HG03108 (cell line): ENCODE results near the gene DNAH2.

Experiments
- ATAC-seq: cut with Tn5 transposase; IDR thresholded peaks from one replicate; pipeline ENCODE4 v1.9.1; 2021; ENCODE audit warnings: moderate library complexity; ENCODE audit not compliant: unreplicated experiment

Gene DNAH2, protein sequence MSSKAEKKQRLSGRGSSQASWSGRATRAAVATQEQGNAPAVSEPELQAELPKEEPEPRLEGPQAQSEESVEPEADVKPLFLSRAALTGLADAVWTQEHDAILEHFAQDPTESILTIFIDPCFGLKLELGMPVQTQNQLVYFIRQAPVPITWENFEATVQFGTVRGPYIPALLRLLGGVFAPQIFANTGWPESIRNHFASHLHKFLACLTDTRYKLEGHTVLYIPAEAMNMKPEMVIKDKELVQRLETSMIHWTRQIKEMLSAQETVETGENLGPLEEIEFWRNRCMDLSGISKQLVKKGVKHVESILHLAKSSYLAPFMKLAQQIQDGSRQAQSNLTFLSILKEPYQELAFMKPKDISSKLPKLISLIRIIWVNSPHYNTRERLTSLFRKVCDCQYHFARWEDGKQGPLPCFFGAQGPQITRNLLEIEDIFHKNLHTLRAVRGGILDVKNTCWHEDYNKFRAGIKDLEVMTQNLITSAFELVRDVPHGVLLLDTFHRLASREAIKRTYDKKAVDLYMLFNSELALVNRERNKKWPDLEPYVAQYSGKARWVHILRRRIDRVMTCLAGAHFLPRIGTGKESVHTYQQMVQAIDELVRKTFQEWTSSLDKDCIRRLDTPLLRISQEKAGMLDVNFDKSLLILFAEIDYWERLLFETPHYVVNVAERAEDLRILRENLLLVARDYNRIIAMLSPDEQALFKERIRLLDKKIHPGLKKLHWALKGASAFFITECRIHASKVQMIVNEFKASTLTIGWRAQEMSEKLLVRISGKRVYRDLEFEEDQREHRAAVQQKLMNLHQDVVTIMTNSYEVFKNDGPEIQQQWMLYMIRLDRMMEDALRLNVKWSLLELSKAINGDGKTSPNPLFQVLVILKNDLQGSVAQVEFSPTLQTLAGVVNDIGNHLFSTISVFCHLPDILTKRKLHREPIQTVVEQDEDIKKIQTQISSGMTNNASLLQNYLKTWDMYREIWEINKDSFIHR (N-terminal part only)

DNA sequence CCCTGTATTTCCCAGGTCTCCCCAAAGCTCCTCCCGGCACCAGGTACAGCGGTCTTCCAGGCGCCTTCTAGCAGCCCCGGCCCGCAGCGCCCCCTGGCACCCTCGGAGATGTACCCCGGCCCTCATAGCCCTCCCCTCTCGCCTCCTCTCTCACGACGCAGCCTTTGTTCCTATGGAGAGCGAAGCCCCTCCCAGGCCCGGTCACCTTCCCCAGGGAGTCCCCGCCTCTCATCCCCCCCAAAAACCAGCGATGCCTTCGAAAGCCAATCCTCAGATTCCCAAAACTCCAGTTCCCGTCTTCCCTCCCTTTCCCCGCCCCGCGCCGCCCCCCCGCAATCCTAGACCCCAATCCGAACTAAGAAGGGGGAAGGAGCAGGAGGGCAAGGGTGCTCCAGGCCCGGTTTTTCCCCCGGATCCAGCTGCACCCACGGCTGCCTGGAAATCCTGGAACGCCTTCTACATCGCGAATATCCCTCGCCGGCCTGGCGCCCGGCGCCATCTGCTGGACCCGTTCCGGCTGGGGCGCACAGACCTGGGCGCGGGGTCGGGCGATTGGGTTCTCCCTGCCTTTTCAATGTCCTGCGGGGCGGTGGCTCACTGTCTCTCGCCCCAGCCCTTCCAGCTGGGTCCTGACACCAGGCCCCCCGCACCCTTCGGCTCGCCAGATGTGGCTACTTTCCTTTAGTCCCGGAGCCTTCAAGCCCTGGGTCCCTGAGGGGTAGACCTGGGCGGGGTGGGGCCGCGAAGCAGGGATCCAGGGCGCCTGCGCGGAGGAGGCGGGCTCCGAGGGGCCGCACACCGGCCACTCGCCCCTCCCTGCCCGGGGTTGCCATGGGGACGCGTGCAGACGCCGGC lies at the start of gene DNAH2:
Gene DNAH2, plus strand, starts transcription at position 844 of the 855 bp plus-strand sequence. CDS start 1,991 bp downstream, outside the sequence.
- no peak for ATAC-seq

DNA sequence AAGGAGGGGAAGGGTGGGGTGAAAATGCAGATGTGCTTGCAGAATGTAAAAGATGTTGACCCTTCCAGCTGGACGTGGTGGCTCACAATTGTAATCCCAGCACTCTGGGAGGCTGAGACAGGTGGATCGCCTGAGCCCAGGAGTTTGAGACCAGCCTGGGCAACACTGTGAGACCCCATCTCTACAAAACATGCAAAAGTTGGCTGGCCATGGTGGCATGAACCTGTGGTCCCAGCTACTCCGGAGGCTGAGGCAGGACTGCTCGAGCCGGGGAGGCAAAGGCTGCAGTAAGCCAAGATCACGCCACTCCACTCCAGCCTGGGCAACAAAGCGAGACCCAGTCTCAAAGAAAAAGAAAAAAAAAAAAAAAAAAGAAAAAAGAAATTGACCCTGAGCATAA lies 49.1 kb upstream of the DNAH2 start:
- no peak for ATAC-seq

DNA sequence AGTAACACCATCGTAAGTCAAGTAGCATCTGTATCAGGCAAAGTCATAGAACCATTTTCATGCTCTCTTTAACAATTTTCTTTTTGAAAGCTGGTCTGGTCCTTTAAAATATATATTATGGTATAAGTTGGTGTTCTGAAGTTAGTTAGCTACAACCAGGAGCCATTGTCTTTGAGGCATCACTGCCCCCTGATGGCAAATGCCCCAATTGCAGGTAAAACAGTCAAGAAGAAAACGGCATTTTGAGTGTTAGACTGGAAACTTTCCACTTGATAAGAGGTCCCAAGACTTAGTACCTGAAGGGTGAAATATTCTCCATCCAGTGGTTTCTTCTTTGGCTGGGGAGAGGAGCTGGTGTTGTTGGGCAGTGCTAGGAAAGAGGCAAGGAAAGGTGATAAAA lies 44.3 kb upstream of the DNAH2 start:
- ATAC-seq = no peak

DNA sequence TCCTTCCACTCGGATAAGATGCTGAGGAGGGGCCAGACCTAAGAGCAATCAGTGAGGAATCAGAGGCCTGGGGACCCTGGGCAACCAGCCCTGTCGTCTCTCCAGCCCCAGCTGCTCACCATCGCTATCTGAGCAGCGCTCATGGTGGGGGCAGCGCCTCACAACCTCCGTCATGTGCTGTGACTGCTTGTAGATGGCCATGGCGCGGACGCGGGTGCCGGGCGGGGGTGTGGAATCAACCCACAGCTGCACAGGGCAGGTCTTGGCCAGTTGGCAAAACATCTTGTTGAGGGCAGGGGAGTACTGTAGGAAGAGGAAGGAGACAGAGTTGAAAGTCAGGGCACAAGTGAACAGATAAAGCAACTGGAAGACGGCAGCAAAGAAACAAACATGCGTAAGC lies 42.6 kb upstream of the DNAH2 start:
- no peak for ATAC-seq

DNA sequence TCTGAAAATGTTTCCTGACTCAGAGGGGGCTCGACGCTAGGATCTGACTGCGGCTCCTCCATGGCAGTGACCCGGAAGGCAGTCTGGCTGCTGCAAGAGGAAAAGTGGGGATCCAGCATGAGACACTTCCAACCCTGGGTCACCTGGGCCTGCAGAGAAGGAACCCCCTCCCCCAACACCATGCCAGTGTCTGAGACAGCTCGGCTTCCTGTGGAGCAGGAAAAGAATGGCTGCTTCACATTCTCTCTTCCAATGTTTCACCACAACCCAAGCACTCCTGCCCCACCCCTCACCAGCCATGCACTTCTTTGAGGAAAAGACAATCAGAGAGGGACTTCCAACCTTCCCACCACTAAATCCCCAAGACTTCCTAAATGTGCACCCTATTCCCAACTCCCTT lies 41.0 kb upstream of the DNAH2 start:
- ATAC-seq = no peak

DNA sequence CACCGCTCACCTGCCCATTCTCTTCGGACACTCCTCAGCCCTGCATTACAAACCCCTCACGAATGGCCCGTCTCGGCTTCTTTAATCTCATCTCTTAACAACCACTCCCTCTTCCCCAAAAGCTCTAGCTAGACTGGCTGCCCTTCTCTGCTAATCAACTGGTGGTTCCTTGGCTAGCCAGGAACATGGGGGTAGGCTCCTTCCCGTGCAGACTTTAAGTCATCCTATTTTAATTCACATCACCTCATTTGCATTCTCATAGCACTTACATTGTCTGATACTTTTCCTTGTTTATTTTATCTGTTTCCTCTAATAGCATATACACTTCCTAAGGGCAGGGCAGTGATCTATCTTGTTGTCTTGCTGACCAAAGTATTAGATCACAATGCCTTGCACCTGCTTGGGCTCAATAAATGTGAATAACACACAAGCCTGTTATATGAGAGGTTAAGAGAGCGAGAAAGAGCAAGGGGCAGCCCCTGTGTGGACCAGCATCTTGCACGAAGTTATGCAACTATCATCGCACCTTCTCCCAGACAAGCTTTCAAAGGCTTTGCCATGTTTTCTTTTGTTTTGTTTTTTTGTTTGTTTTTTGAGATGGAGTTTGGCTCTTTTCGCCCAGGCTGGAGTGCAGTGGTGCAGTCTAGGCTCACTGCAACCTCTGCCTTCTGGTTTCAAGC lies 40.0 kb upstream of the DNAH2 start:
- ATAC-seq = no peak

DNA sequence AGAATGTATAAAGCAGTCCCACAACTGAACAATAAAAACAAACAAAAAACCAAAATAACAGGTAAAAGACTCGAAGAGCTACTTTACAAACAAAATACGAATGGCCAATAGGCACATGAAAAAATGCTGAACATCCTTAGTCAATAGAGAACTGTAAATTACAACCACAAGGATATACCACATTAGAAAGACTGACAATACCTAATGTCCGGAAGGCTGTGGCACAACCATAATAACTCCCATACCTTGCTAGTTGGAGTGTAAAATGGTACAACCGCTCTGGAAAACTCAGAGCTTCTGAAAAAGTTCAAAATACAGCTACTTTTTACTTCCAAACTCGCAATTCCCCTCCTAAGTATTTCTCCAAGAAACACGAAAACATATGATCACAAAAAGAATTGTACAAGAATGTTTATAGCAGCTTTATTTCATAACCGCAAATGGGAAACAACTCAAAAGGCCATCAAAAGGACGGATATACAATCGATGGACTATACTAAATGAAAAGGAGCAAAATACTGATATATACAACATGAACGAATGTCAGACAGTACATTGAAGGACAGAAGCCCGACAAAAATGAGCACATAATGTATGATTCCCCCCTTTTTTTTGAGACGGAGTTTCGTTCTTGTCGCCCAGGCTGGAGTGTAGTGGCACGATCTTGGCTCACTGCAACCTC lies 32.6 kb upstream of the DNAH2 start:
- no peak for ATAC-seq

DNA sequence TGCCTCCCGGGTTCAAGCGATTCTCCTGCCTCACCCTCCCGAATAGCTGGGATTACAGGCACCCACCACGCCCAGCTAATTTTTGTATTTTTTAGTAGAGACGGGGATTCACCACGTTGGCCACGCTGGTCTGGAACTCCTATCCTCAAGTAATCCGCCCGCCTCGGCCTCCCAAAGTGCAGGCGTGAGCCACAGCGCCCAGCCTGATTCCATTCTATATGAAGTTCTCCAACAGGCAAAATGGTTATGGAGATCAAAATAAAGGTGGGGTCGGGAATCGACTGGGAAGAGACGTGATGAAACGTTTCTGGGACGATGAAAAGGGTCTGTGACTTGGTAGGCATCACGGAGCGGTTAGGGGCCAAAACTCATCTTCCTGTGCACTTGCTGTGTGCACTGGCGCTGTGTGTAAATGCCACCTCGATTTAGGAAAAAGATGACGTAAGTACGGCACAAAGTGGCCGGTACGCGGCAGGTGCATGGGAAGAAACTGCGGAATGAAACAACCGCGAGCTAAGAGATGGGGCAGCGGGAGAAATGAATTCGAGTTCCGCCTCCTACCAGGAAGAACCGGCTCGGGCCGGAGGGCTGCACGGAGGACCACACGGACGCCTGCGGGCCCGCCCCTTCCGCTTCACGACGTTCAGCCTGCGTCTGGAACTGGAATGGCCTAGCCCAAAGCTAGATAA lies 31.9 kb upstream of the DNAH2 start:
- peak; percentile 52 for ATAC-seq

DNA sequence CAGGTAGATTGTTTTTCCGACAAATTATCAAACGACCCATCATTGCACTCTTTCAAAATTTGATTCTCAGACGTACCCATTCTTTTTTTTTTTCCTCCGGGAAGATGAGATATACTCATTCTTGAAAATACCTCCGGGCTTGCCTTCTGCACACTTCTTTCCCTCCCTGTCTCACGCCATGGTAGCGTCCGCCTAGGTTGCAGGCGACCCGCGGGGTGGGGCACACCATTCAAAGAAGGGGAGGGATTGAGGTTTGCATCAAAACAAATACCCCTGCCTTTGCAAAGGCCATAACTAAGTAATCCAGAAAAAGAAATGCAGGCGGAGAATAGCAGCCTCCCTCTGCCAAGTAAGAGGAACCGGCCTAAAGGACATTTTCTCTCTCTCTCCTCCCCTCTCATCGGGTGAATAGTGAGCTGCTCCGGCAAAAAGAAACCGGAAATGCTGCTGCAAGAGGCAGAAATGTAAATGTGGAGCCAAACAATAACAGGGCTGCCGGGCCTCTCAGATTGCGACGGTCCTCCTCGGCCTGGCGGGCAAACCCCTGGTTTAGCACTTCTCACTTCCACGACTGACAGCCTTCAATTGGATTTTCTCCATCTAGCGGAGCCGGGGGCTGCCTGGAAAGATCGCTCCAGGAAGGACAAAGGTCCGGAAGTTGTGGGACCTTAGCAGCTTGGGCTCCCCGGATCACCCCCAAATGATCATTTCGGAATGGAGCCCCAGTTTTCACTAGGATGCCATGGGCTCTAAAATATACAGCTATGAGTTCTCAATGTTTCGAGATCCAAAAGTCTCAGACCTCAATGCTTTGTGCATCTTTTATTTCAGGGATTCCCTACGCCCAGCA lies 31.1 kb upstream of the DNAH2 start:
- ATAC-seq = peak; percentile 39

DNA sequence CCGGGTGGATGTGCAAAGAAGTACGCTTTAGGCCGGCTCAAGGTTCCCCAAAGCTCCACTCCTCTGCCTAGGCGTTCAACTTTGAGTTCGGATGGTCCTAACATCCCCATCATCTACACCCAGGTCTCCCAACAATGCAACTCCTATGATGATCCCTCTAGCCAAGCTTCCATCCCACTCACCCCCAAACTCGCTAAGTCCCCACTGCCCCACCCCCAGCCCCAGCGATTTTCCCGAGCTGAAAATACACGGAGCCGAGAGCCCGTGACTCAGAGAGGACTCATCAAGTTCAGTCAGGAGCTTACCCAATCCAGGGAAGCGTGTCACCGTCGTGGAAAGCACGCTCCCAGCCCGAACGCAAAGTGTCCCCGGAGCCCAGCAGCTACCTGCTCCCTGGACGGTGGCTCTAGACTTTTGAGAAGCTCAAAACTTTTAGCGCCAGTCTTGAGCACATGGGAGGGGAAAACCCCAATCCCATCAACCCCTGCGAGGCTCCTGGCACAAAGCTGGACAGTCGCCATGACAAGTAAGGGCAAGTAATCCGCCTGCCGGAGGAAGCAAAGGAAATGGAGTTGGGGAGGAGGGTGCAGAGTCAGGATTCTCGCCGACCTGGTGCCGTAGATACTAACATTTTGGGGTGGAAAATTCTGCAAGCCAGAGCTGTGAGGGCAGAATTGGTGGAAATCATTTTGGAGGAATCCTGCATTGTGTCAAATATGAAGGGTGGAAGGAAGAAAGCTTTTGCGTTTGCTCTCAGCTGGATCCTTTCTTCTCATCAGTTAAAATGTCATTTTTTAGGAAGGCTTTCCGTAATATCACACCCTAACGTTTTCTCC lies 30.3 kb upstream of the DNAH2 start, which contains the start of gene TP53:
Gene TP53, minus strand, starts transcription at position 419 of the 836 bp plus-strand sequence. CDS start 10,896 bp downstream, outside the sequence.
- ATAC-seq = peak; percentile 28

DNA sequence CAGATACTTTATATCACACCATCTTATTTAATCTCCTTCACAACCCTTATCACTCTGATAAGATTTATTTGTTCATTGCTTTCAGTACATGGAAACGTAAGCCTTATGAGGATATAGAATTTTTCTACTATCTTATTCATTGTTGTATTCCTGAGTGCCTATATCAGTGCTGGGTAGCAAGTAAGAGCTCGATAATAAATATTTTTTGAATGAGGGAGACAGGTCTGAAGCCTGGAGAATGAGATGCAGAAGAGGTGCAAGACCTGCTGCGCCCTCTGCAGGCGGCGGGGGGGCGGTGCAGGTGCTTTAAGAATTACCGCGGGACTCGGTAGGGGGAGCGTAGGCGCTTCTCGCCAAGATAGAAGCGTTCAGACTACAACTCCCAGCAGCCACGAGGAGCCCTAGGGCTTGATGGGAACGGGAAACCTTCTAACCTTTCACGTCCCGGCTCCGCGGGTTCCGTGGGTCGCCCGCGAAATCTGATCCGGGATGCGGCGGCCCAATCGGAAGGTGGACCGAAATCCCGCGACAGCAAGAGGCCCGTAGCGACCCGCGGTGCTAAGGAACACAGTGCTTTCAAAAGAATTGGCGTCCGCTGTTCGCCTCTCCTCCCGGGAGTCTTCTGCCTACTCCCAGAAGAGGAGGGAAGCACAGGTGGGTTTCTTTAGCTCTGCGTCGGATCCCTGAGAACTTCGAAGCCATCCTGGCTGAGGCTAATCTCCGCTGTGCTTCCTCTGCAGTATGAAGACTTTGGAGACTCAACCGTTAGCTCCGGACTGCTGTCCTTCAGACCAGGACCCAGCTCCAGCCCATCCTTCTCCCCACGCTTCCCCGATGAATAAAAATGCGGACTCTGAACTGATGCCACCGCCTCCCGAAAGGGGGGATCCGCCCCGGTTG lies 29.4 kb upstream of the DNAH2 start, which contains the start of gene WRAP53:
Gene WRAP53, plus strand, starts transcription at position 570 of the 900 bp plus-strand sequence. Its CDS starts 172 bp downstream, at position 742.
- peak; percentile 67 for ATAC-seq

DNA sequence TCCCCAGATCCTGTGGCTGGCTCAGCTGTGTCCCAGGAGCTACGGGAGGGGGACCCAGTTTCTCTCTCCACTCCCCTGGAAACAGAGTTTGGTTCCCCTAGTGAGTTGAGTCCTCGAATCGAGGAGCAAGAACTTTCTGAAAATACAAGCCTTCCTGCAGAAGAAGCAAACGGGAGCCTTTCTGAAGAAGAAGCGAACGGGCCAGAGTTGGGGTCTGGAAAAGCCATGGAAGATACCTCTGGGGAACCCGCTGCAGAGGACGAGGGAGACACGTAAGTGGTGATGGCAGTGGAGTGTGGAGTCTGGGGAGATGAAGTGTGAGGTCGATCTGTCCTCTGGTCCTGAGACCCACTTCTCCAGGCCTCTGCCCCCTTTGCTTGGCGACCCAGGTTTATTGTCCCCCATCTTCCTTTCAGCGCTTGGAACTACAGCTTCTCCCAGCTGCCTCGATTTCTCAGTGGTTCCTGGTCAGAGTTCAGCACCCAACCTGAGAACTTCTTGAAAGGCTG lies 28.7 kb upstream of the DNAH2 start:
- ATAC-seq = no peak

DNA sequence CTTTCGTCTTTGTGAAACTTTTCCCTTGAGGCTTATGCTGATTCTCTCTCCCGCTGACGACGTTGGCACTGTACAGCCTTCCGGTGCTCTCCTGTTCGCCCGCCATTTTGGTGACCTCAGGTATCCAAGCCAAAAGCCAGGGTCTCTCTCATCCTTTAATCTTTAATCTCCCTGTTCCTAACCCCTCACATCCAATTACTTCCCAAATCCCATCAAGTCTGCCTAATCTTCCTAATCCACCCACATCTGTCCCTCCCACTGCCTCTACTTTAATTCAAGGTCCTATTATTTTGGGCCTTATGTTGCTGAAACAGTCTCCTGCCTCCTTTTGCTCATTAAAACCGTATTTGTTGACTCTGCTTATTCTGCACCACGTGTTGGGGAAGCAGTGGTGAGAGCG lies 22.0 kb upstream of the DNAH2 start:
- ATAC-seq = no peak

DNA sequence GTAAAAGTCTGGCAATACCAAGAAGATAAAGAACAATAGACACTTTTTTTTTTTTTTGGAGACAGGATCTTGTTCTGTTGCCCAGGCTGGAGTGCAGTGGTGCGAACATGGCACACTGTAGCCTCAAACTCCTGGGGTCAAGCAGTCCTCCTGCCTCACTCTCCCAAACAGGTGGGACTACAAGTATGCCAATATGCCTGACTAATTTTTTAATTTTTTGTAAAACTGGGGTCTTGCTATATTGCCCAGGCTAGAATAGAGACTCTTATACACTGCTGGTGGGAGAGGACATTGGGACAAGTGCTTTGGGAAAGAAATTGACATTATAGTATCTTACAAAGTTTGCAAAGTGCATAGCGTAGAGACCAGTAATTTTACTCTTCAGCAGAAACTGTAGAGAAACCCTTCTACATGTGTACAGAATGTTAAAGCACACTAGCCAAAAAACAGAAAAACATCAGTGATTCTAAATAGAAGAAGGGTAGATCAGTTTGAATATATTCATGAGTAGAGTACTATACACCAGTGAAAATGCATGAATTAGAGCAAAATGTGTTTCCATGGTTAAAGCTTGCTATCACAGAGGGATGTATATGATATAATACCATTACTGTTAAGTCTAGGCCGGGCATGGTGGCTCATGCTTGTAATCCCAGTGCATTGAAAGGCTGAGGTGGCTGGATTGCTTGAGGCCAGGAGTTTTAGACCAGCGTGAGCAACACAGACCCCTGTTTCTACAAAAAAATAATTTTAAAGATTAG lies 19.5 kb upstream of the DNAH2 start:
- ATAC-seq = no peak

DNA sequence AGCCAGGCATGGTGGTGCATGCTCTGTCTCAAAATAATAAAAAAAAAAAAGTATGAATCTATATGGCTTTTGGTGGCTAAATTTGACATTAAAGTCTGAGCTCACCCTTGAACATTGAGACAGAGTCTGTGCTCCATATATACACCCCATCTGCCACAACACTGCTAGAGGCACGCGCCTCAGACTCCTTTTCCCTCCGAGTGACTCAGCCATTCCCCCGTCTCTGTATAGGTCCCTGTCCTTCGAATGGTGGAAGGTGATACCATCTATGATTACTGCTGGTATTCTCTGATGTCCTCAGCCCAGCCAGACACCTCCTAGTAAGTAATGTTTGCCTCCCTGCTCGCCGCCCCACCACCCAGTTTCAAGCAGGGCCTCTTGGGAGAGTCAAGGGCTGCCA lies 17.0 kb upstream of the DNAH2 start:
- ATAC-seq = no peak
